Neuronal stem cell (in vitro differentiated cells): ENCODE results near the gene RNF11.

Experiments
- DNase-seq: peaks from one replicate; pipeline ENCODE4 v3.0.0-alpha.2; 2013; ENCODE audit warnings: low spot score
- H2AFZ ChIP-seq: one replicate; pipeline ENCODE4 v1.6.1; 2013; ENCODE audit warnings: mild to moderate bottlenecking, low read length, inconsistent platforms
- H2AK5ac ChIP-seq: 2 replicates; pipeline ENCODE4 v1.6.1; 2013; ENCODE audit warnings: low read depth, mild to moderate bottlenecking, inconsistent platforms, low read length, moderate library complexity, mixed read lengths
- H2BK120ac ChIP-seq: 2 replicates; pipeline ENCODE4 v1.6.1; 2013; ENCODE audit warnings: low read depth, mild to moderate bottlenecking, inconsistent platforms, low read length, moderate library complexity, mixed read lengths
- H2BK12ac ChIP-seq: one replicate; pipeline ENCODE4 v1.6.1; 2013; ENCODE audit warnings: low read length, inconsistent platforms
- H2BK15ac ChIP-seq: 2 replicates; pipeline ENCODE4 v1.6.1; 2013; ENCODE audit warnings: mild to moderate bottlenecking, low read length, inconsistent platforms, mixed read lengths
- H2BK5ac ChIP-seq: one replicate; pipeline ENCODE4 v1.6.1; 2013; ENCODE audit warnings: inconsistent platforms, mild to moderate bottlenecking, low read length, moderate library complexity
- H3K14ac ChIP-seq: one replicate; pipeline ENCODE4 v1.6.1; 2013; ENCODE audit warnings: low read length, inconsistent platforms
- H3K18ac ChIP-seq: 2 replicates; pipeline ENCODE4 v1.6.1; 2013; ENCODE audit warnings: low read length, inconsistent platforms
- H3K23ac ChIP-seq: 2 replicates; pipeline ENCODE4 v1.6.1; 2013; ENCODE audit warnings: low read depth, mild to moderate bottlenecking, mixed read lengths, low read length, inconsistent platforms; ENCODE audit not compliant: poor library complexity
- H3K27ac ChIP-seq: replicated peaks from 3 replicates; pipeline ENCODE4 v1.5.1; 2013; ENCODE audit warnings: low read length, inconsistent platforms
- H3K27me3 ChIP-seq, 3 experiments: 2 replicates each; pipeline ENCODE4 v1.6.1; 2013; ENCODE audit warnings: low read length in 3 of 3, mild to moderate bottlenecking in 2 of 3, inconsistent platforms in 1 of 3, low read depth in 1 of 3, mixed read lengths in 1 of 3, moderate library complexity in 1 of 3; ENCODE audit not compliant: control insufficient read depth in 3 of 3, insufficient read depth in 3 of 3
- H3K36me3 ChIP-seq, 2 donors: replicated peaks in 1 of 2; 2 replicates each; pipeline ENCODE4 v1.6.1; 2013; ENCODE audit warnings: low read length in 2 of 2; ENCODE audit not compliant: control insufficient read depth in 2 of 2, insufficient read depth in 2 of 2
- H3K4ac ChIP-seq: 2 replicates; pipeline ENCODE4 v1.6.1; 2013; ENCODE audit warnings: inconsistent platforms, mild to moderate bottlenecking, low read length, moderate library complexity
- H3K4me1 ChIP-seq, 2 donors: 1 replicate in 1 of 2; 2 replicates in 1 of 2; pipeline ENCODE4 v1.6.1; 2013; ENCODE audit warnings: low read length in 2 of 2, low read depth in 1 of 2; ENCODE audit not compliant: control insufficient read depth in 2 of 2, insufficient read depth in 1 of 2
- H3K4me2 ChIP-seq: one replicate; pipeline ENCODE4 v1.6.1; 2013; ENCODE audit warnings: mild to moderate bottlenecking, low read length, inconsistent platforms; ENCODE audit not compliant: insufficient read depth, poor library complexity, severe bottlenecking
- H3K4me3 ChIP-seq, 2 donors: 2 replicates each; pipeline ENCODE4 v1.5.1; 2013; ENCODE audit warnings: low read length in 2 of 2, mild to moderate bottlenecking in 2 of 2, inconsistent platforms in 1 of 2, moderate library complexity in 1 of 2
- H3K79me1 ChIP-seq: one replicate; pipeline ENCODE4 v1.6.1; 2013; ENCODE audit warnings: low read depth, mild to moderate bottlenecking, inconsistent platforms, low read length, moderate library complexity
- H3K9ac ChIP-seq: one replicate; pipeline ENCODE4 v1.6.1; 2013; ENCODE audit warnings: mild to moderate bottlenecking, low read depth, low read length, inconsistent platforms; ENCODE audit not compliant: poor library complexity
- H3K9me3 ChIP-seq, 2 donors: replicated peaks in 1 of 2; 2 replicates each; pipeline versions ENCODE3 to v1.6.1; 2013; ENCODE audit warnings: low read length in 2 of 2, mild to moderate bottlenecking in 2 of 2, inconsistent platforms in 1 of 2, low read depth in 1 of 2, mixed read lengths in 1 of 2, moderate library complexity in 1 of 2; ENCODE audit not compliant: control insufficient read depth in 2 of 2, insufficient read depth in 1 of 2
- H4K8ac ChIP-seq: one replicate; pipeline ENCODE4 v1.6.1; 2013; ENCODE audit warnings: low read depth, mild to moderate bottlenecking, inconsistent platforms, low read length, moderate library complexity
- H4K91ac ChIP-seq: one replicate; pipeline ENCODE4 v1.6.1; 2013; ENCODE audit warnings: low read length, low read depth, mild to moderate bottlenecking, inconsistent platforms; ENCODE audit not compliant: poor library complexity
- WGBS, 2 donors: extraction: QIAGEN DNeasy Blood & Tissue Kit; methylation state at CpG; one replicate each; pipeline ENCODE4 v1.1.7; 2013; ENCODE audit warnings: missing lambda C conversion rate in 2 of 2, mixed read lengths in 1 of 2; ENCODE audit not compliant: insufficient read length in 2 of 2, insufficient replicate concordance in 1 of 2; ENCODE audit errors: extremely low coverage in 2 of 2; 5-methylcytosine and 5-hydroxymethylcytosine counted together

RNF11 gene

GRCh38 chr1:51281807-51282206, 45.7 kb downstream of the RNF11 start:
- Histone ChIP-seq H3K36me3 (no peaks in the 10 kb centered on the region), H2BK5ac (no peak overlapping the region), H2AFZ (no peak overlapping the region), H3K9ac (no peak overlapping the region), H3K9me3 (no peaks in the 10 kb centered on the region), H3K23ac (no peak overlapping the region), H3K18ac (no peak overlapping the region), H3K27ac (no peak overlapping the region), H3K4me3 (no peak overlapping the region), H3K4ac (no peak overlapping the region), H3K4me1 (peaks cover 0 to 3% of the 10 kb centered on the region in 2 donors), H3K14ac (no peak overlapping the region), H3K79me1 (no peaks in the 10 kb centered on the region), H2BK120ac (no peak overlapping the region), H2AK5ac (no peak overlapping the region), H3K4me2 (no peak overlapping the region), H4K91ac (no peak overlapping the region), H4K8ac (no peak overlapping the region), H2BK15ac (no peak overlapping the region), H3K27me3 (no peaks in the 10 kb centered on the region), H2BK12ac (no peak overlapping the region)
- no peak for DNase-seq
- WGBS, 2 donors, result no CpG with 5 or more reads among the region's 5 CpGs

- H3K9me3 ChIP-seq, result no peaks in the 10 kb centered on the region
- no peak overlapping the region for H4K91ac ChIP-seq
- H3K18ac ChIP-seq, result no peak overlapping the region
- no peak overlapping the region for H3K9ac ChIP-seq
- H3K36me3 ChIP-seq, result no peaks in the 10 kb centered on the region
- no peaks in the 10 kb centered on the region for H3K79me1 ChIP-seq
- no peak overlapping the region for H3K4ac ChIP-seq
- no peak overlapping the region for H3K4me2 ChIP-seq
- no peak overlapping the region for H4K8ac ChIP-seq
- H2AFZ ChIP-seq, result no peak overlapping the region
- H3K27me3 ChIP-seq, result no peaks in the 10 kb centered on the region
- no peak overlapping the region for H2AK5ac ChIP-seq
- no peak overlapping the region for H2BK120ac ChIP-seq
- no peak overlapping the region for H2BK5ac ChIP-seq
- no CpG with 5 or more reads among the region's 5 CpGs for WGBS, 2 donors
- H3K14ac ChIP-seq, result no peak overlapping the region
- no peak overlapping the region for H3K4me3 ChIP-seq
- no peak overlapping the region for H3K23ac ChIP-seq
- H2BK15ac ChIP-seq, result no peak overlapping the region
- H3K27ac ChIP-seq, result no peak overlapping the region
- DNase-seq, result no peak
- no peak overlapping the region for H2BK12ac ChIP-seq
- H3K4me1 ChIP-seq, result peaks cover 0 to 3% of the 10 kb centered on the region in 2 donors
Measured at GRCh38 chr1:51282605-51283004, 46.5 kb downstream of the RNF11 start.

- Histone ChIP-seq H2AK5ac (no peak overlapping the region), H3K14ac (no peak overlapping the region), H3K79me1 (no peaks in the 10 kb centered on the region), H3K9ac (no peak overlapping the region), H2BK12ac (no peak overlapping the region), H3K23ac (no peak overlapping the region), H4K91ac (no peak overlapping the region), H3K27ac (no peak overlapping the region), H2AFZ (no peak overlapping the region), H3K9me3 (no peaks in the 10 kb centered on the region), H2BK5ac (no peak overlapping the region), H3K36me3 (no peaks in the 10 kb centered on the region), H4K8ac (no peak overlapping the region), H3K4me1 (peaks cover 0 to 3% of the 10 kb centered on the region in 2 donors), H3K4ac (no peak overlapping the region), H3K4me2 (no peak overlapping the region), H3K18ac (no peak overlapping the region), H2BK15ac (no peak overlapping the region), H3K27me3 (no peaks in the 10 kb centered on the region), H3K4me3 (no peak overlapping the region), H2BK120ac (no peak overlapping the region)
- WGBS, 2 donors, result no CpG with 5 or more reads among the region's 5 CpGs
- no peak for DNase-seq
Measured at GRCh38 chr1:51283979-51284378, 47.9 kb downstream of the RNF11 start.

- Histone ChIP-seq H2BK5ac (no peak overlapping the region), H2BK120ac (no peak overlapping the region), H3K4me1 (peaks cover 0 to 3% of the 10 kb centered on the region in 2 donors), H3K36me3 (no peaks in the 10 kb centered on the region), H3K27ac (no peak overlapping the region), H3K18ac (no peak overlapping the region), H3K4ac (no peak overlapping the region), H3K9me3 (no peaks in the 10 kb centered on the region), H2AFZ (no peak overlapping the region), H3K4me3 (no peak overlapping the region), H2BK15ac (no peak overlapping the region), H3K14ac (no peak overlapping the region), H3K23ac (no peak overlapping the region), H4K8ac (no peak overlapping the region), H4K91ac (no peak overlapping the region), H2AK5ac (no peak overlapping the region), H3K79me1 (no peaks in the 10 kb centered on the region), H2BK12ac (no peak overlapping the region), H3K9ac (no peak overlapping the region), H3K4me2 (no peak overlapping the region), H3K27me3 (no peaks in the 10 kb centered on the region)
- no peak for DNase-seq
Measured at GRCh38 chr1:51284487-51284954, 48.4 kb downstream of the RNF11 start.
